Right lobe of liver (tissue), 4 donors: Measurements from ENCODE around the gene RBM22.

Experiments
- POLR2A ChIP-seq: fragments of 450-650 bp; IDR thresholded peaks from one replicate; pipeline ENCODE4 v1.6.1; 2017; ENCODE audit warnings: antibody characterized with exemption, mild to moderate bottlenecking
- TF ChIP-seq, protein P1 (sequence below), 4 donors: fragments of 200-600 bp in 3 of 4; fragments of 450-650 bp in 1 of 4; IDR thresholded peaks; one replicate each; pipeline versions ENCODE4 v1.5.1 to v1.8.0; 2016 to 2022; ENCODE audit warnings: antibody characterized with exemption in 4 of 4, mild to moderate bottlenecking in 2 of 4
- donor health status: DM: no; HTN: no; CAD: no.
- donor health status: DM: no; HTN: no; CAD: no.
- donor health status: DM: no; HTN: yes; CAD: no.

DNA sequence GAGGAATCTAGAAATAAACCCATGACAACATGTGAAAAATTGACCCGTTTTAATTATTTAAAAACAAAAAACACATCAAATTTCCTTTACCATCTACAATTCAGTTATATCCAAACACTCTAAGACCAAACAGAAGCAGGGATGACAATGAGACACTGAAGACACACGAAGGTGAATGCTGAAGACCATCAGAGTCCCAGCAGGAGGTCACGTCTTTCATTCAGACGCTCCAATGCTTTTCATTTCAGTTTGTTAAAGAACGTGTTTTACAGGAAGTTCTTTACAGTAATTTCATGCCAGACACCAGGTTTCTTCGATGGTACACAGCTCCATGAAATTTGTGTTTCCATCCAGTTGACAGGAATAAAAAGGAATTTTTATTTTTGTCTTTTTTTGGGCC, 10.1 kb downstream of the RBM22 start:
- TF ChIP-seq, protein P1, sequence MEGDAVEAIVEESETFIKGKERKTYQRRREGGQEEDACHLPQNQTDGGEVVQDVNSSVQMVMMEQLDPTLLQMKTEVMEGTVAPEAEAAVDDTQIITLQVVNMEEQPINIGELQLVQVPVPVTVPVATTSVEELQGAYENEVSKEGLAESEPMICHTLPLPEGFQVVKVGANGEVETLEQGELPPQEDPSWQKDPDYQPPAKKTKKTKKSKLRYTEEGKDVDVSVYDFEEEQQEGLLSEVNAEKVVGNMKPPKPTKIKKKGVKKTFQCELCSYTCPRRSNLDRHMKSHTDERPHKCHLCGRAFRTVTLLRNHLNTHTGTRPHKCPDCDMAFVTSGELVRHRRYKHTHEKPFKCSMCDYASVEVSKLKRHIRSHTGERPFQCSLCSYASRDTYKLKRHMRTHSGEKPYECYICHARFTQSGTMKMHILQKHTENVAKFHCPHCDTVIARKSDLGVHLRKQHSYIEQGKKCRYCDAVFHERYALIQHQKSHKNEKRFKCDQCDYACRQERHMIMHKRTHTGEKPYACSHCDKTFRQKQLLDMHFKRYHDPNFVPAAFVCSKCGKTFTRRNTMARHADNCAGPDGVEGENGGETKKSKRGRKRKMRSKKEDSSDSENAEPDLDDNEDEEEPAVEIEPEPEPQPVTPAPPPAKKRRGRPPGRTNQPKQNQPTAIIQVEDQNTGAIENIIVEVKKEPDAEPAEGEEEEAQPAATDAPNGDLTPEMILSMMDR (IDR thresholded peaks at IDR 0.05), result no peak
- TF ChIP-seq POLR2A, result no peak
